GM23248 (cell line): ENCODE measurements around the gene SNIP1.
"Not testable (repeated sequence)": the region's sequence is repeated elsewhere in the genome, so short reads cannot be mapped to it uniquely, and the experiment has no call there.

Source experiments
- EZH2 ChIP-seq: fragments of 200-600 bp; sonication (generic); IDR thresholded peaks from 2 replicates; pipeline ENCODE4 v1.6.1; 2018; ENCODE audit warnings: antibody characterized with exemption, mild to moderate bottlenecking; ENCODE audit not compliant: insufficient read depth, poor library complexity, severe bottlenecking
- EZH2phosphoT487 ChIP-seq: fragments of 200-600 bp; sonication (generic); IDR thresholded peaks from 2 replicates; pipeline ENCODE4 v1.6.1; 2018; ENCODE audit warnings: antibody characterized with exemption, moderate library complexity, mild to moderate bottlenecking, low read depth; ENCODE audit not compliant: insufficient read depth

- not testable (repeated sequence) for TF ChIP-seq EZH2, EZH2phosphoT487
Measured at GRCh38 chr1:37518929-37519328, 35.2 kb downstream of the SNIP1 start.
